Stomach (tissue), 9 donors: ENCODE measurements around the gene RPP25L. TPM values are rescaled to one million over a fixed set of nuclear protein-coding genes. Genes with fewer than 3 reads are reported as not detected.

Experiments used
- DNase-seq, 2 donors: peaks; one replicate each; pipeline versions ENCODE4 v3.0.0 to v3.0.0-alpha.2; 2013 to 2019
- H3K27ac ChIP-seq, 5 donors: fragments of 200-600 bp in 4 of 5; sonication (generic) in 4 of 5; one replicate each; pipeline ENCODE4 v1.5.1; 2013 to 2019; ENCODE audit warnings: mild to moderate bottlenecking in 1 of 5, moderate library complexity in 1 of 5
- H3K27me3 ChIP-seq, 3 donors: fragments of 200-600 bp; sonication (generic); one replicate each; pipeline ENCODE4 v1.5.1; 2017 to 2019; ENCODE audit warnings: mixed run types in 1 of 3
- H3K36me3 ChIP-seq, 4 donors: fragments of 200-600 bp; sonication (generic); 1 replicate in 3 of 4; 2 replicates in 1 of 4; pipeline ENCODE4 v1.5.1; 2016 to 2019
- H3K4me1 ChIP-seq, 4 donors: fragments of 200-600 bp; sonication (generic); one replicate each; pipeline ENCODE4 v1.5.1; 2016 to 2019
- H3K4me3 ChIP-seq, 4 donors: fragments of 200-600 bp; sonication (generic) in 3 of 4; one replicate each; pipeline ENCODE4 v1.5.1; 2016 to 2019; ENCODE audit warnings: mild to moderate bottlenecking in 1 of 4
- H3K9me3 ChIP-seq, 4 donors: fragments of 200-600 bp; sonication (generic); one replicate each; pipeline ENCODE4 v1.5.1; 2016 to 2019
- EP300 ChIP-seq: sonication (generic); formaldehyde crosslinking; IDR thresholded peaks from one replicate; pipeline ENCODE4 v1.6.1; 2017; ENCODE audit warnings: antibody characterized with exemption
- POLR2A ChIP-seq, 4 donors: fragments of 450-650 bp; IDR thresholded peaks; one replicate each; pipeline ENCODE4 v1.6.1; 2016; ENCODE audit warnings: antibody characterized with exemption in 4 of 4, control low read depth in 2 of 4, mild to moderate bottlenecking in 1 of 4, moderate library complexity in 1 of 4
- POLR2AphosphoS5 ChIP-seq, 3 donors: sonication (generic); formaldehyde crosslinking; IDR thresholded peaks; one replicate each; pipeline ENCODE4 v1.6.1; 2016; ENCODE audit warnings: antibody characterized with exemption in 3 of 3
- WGBS, 5 donors: extraction: QIAGEN DNeasy Blood & Tissue Kit in 3 of 5; methylation state at CpG; one replicate each; pipeline versions ENCODE4 v1.1.5 to v1.1.7; 2013 to 2018; 5-methylcytosine and 5-hydroxymethylcytosine counted together
- intact Hi-C: fragments of 100-400 bp; cut with DNase I; formaldehyde crosslinking; loops from one replicate; pipeline ENCODE4 v1.15.1; 2023; ENCODE audit warnings: low total_unique reads
- polyA plus RNA-seq, 3 donors: library from polyadenylated mRNA; stranded (reverse); fragments of 200-250 nt; gene quantifications; one replicate each; pipeline ENCODE4 v1.2.3, GENCODE V29; 2013
- total RNA-seq, 5 donors: library from RNA; depleted of rRNA; stranded (reverse); fragments of >200 nt; gene quantifications; one replicate each; pipeline versions ENCODE4 v1.1.0 to v1.2.3, GENCODE V29; 2014 to 2016
- TF ChIP-seq, protein P1 (sequence below), 7 experiments: fragments of 450-650 bp in 4 of 7; fragments of 200-600 bp in 3 of 7; sonication (generic) in 3 of 7; IDR thresholded peaks; one replicate each; pipeline ENCODE4 v1.5.1; 2016 to 2019; ENCODE audit warnings: antibody characterized with exemption in 7 of 7, control low read depth in 2 of 7, mild to moderate bottlenecking in 1 of 7
- donor health status: healthy with polysubstance abuse.
- donor health status: Bipolar disorder and iron deficiency.
- donor health status: healthy.

RPP25L gene
- total and polyA plus RNA-seq, 8 donors, result 2.9 to 49.5 (median 33.4) TPM

- DNase-seq, result no peak
- peak overlapping the region; percentile 26 to 44 (median 37) for H3K4me3 ChIP-seq
- peaks cover 14 to 25% (median 22%) of the 10 kb centered on the region in 4 donors for H3K36me3 ChIP-seq
- no peaks in the 10 kb centered on the region for H3K9me3 ChIP-seq
- H3K27me3 ChIP-seq, result no peaks in the 10 kb centered on the region
- intact Hi-C loops, result no loop called here
- peak overlapping the region; percentile 53 to 84 (median 77) for H3K27ac ChIP-seq
- TF ChIP-seq POLR2A (IDR thresholded peaks at IDR 0.05) (no peak), EP300 (no peak), POLR2AphosphoS5 (IDR thresholded peaks at IDR 0.05) (no peak)
- TF ChIP-seq, protein P1, sequence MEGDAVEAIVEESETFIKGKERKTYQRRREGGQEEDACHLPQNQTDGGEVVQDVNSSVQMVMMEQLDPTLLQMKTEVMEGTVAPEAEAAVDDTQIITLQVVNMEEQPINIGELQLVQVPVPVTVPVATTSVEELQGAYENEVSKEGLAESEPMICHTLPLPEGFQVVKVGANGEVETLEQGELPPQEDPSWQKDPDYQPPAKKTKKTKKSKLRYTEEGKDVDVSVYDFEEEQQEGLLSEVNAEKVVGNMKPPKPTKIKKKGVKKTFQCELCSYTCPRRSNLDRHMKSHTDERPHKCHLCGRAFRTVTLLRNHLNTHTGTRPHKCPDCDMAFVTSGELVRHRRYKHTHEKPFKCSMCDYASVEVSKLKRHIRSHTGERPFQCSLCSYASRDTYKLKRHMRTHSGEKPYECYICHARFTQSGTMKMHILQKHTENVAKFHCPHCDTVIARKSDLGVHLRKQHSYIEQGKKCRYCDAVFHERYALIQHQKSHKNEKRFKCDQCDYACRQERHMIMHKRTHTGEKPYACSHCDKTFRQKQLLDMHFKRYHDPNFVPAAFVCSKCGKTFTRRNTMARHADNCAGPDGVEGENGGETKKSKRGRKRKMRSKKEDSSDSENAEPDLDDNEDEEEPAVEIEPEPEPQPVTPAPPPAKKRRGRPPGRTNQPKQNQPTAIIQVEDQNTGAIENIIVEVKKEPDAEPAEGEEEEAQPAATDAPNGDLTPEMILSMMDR (IDR thresholded peaks at IDR 0.05), result no peak
- H3K4me1 ChIP-seq, result peaks cover 52 to 75% (median 60%) of the 10 kb centered on the region in 4 donors
- WGBS, 5 donors, result 21 to 38% (median 37%) methylated on average over 5 of the region's 5 CpGs
These were observed 40.7 kb upstream of the RPP25L start for GRCh38 chr9:34652602-34653000.

- DNase-seq, result peak; percentile 69 to 91
- Histone ChIP-seq H3K9me3 (no peaks in the 10 kb centered on the region), H3K4me3 (peak within 1 kb of the TSS; percentile 26 to 44 (median 37)), H3K4me1 (peaks cover 58 to 81% (median 65%) of the 10 kb centered on the region in 4 donors), H3K36me3 (peaks cover 14 to 25% (median 22%) of the 10 kb centered on the region in 4 donors), H3K27me3 (no peaks in the 10 kb centered on the region), H3K27ac (peak within 1 kb of the TSS; percentile 53 to 84 (median 77))
- WGBS, 5 donors, result 8 to 17% (median 11%) methylated on average over 16 to 24 of the region's 24 CpGs
- intact Hi-C loops, result no loop called here
- TF ChIP-seq, protein P1 (IDR thresholded peaks at IDR 0.05), result no peak
- peak in 2 of 3 donors; percentile 10 to 20 for TF ChIP-seq POLR2AphosphoS5 (IDR thresholded peaks at IDR 0.05)
These were observed 40.1 kb upstream of the RPP25L start, which contains the start of gene IL11RA for GRCh38 chr9:34651876-34652601. TSS of gene IL11RA (plus strand) at chr9:34652185. CDS start at chr9:34655218, 3,033 bp downstream.

- H3K27ac ChIP-seq, result peak overlapping the region; percentile 53 to 84 (median 77)
These were observed 39.4 kb upstream of the RPP25L start for GRCh38 chr9:34651321-34651720.

DNA sequence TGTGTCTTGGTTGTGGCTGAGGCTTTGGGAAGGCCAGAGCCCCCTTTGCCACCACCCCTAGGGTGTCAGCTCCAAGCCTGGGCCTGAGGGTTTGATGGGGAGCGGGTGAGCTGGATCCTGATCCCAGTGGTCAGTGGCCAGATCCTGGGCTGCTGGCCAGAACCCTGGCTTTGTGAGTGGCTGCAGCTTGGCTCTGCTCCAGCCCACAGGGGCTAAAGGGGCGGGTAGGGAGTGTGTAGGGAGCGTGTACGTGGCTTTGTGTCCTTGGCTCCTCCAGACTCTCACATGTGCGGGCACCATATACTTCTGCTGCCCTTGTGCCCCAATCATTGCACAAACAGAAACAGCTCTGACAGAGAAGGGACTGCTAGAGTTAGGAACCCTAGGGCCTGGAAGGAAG, 38.9 kb upstream of the RPP25L start:
- no peaks in the 10 kb centered on the region for H3K27me3 ChIP-seq
- no peaks in the 10 kb centered on the region for H3K9me3 ChIP-seq
- intact Hi-C loops, result no loop called here
- TF ChIP-seq, protein P1 (IDR thresholded peaks at IDR 0.05), result no peak
- no peak for TF ChIP-seq POLR2A (IDR thresholded peaks at IDR 0.05)
- no peak for TF ChIP-seq EP300
- no peak for TF ChIP-seq POLR2AphosphoS5 (IDR thresholded peaks at IDR 0.05)
- DNase-seq, result peak in 1 of 2 donors; percentile 51
- 30 to 56% (median 45%) methylated on average over 5 of the region's 5 CpGs for WGBS, 5 donors
- no peak overlapping the region for H3K4me3 ChIP-seq
- H3K36me3 ChIP-seq, result peaks cover 14 to 25% (median 22%) of the 10 kb centered on the region in 4 donors
- peak overlapping the region; percentile 7 to 84 (median 77) for H3K27ac ChIP-seq
- peaks cover 63 to 86% (median 74%) of the 10 kb centered on the region in 4 donors for H3K4me1 ChIP-seq

More at GRCh38 chr9:34651321-34651720, 39.4 kb upstream of the RPP25L start:
- peaks cover 14 to 25% (median 22%) of the 10 kb centered on the region in 4 donors for H3K36me3 ChIP-seq
- WGBS, 5 donors, result 29 to 40% (median 33%) methylated on average over 4 of the region's 4 CpGs
- TF ChIP-seq, protein P1 (IDR thresholded peaks at IDR 0.05), result no peak
- TF ChIP-seq EP300 (no peak), POLR2AphosphoS5 (IDR thresholded peaks at IDR 0.05) (no peak), POLR2A (IDR thresholded peaks at IDR 0.05) (no peak)
- peaks cover 59 to 84% (median 69%) of the 10 kb centered on the region in 4 donors for H3K4me1 ChIP-seq
- no peaks in the 10 kb centered on the region for H3K9me3 ChIP-seq
- peak overlapping the region; percentile 26 to 44 (median 37) for H3K4me3 ChIP-seq
- DNase-seq, result peak; percentile 59 to 71
- no peaks in the 10 kb centered on the region for H3K27me3 ChIP-seq
- intact Hi-C loops, result no loop called here
